ENCODE results near the gene TWNK. TPM values are rescaled to one million over a fixed set of nuclear protein-coding genes. Genes with fewer than 3 reads are reported as not detected.

The TWNK gene
- total and polyA plus RNA-seq, 2 donors (not counting 3 experiments of a cell fraction or from before 2014, with no cell fraction given): 5.6 to 10.9 TPM

DNA sequence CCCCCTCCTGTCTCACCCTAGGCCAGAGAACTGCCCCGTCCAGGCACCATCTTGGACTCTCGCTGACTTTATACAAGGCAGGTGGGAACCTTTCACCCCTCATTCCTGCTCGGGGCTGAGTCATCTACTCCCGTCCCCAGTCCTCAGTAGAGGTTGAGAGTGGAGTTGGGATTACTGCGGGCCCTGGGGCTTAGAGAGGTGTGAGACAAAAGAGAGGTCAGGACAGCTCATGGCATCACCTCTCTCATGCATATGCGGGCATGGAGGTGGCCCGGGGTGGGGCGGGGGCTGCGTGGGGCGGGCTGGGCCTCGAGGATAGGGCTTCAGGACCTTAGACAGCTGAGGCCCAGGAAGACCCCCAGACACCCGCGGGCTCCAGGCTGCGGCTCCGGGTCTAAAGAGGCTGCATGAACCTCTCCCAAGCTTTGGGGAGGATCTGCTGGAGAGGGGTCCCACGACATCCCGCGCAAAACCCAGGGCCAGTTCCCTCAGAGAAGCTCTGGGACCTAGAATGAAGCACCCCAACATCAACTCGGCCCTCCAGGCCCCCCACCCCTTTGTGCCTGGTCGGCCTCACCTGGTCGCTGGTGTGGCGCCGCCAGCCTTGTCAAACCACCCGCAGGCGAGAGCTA lies 43.3 kb downstream of the TWNK start:
- TF ChIP-seq GATA2 (IDR thresholded peaks at IDR 0.05; ENCODE audit: insufficient read depth, insufficient read length, low read depth, low read length) (no peak), JUN (IDR thresholded peaks at IDR 0.05; ENCODE audit: borderline replicate concordance, insufficient read depth, insufficient read length, low read depth) (no peak), POLR2A (IDR thresholded peaks at IDR 0.05; ENCODE audit: low read depth, low read length) (no peak), MAX (IDR thresholded peaks at IDR 0.05; ENCODE audit: insufficient read depth, insufficient read length) (no peak), MYC (IDR thresholded peaks at IDR 0.05; ENCODE audit: low read depth, low read length) (no peak), FOS (IDR thresholded peaks at IDR 0.05; ENCODE audit: borderline replicate concordance, insufficient read depth, low read length) (no peak), CTCF (IDR thresholded peaks at IDR 0.05; ENCODE audit: extremely low read depth in 1 of 2, insufficient read depth in 1 of 2, low read depth in 1 of 2, low read length in 2 of 2) (no peak), EZH2 (IDR thresholded peaks at IDR 0.05; ENCODE audit: borderline replicate concordance, low read depth, low read length, severe bottlenecking) (no peak)
- H3K27me3 ChIP-seq (ENCODE audit: control insufficient read depth in 2 of 2, insufficient read depth in 2 of 2, low read length in 2 of 2): peaks cover 0 to 9% of the 10 kb centered on the region in 2 experiments
- H4K20me1 ChIP-seq (replicated peaks; ENCODE audit: control insufficient read depth, extremely low read depth, insufficient read depth, low read length): no peaks in the 10 kb centered on the region
- H3K27ac ChIP-seq (ENCODE audit: insufficient read depth, low read depth, low read length): no peak overlapping the region
- H2AFZ ChIP-seq (ENCODE audit: low read depth, low read length): peak overlapping the region; percentile 80
- no peak overlapping the region for H3K9ac ChIP-seq (replicated peaks; ENCODE audit: extremely low read depth, insufficient read depth, low read length)
- H3K4me1 ChIP-seq (ENCODE audit: control insufficient read depth, extremely low read depth, insufficient read depth, low read length): peaks cover 16% of the 10 kb centered on the region
- no TSS peak for BruUV-seq (replicated peaks)
- peak overlapping the region; percentile 66 for H3K4me2 ChIP-seq (ENCODE audit: insufficient read depth, low read length)
- no peak for FAIRE-seq
- no peaks in the 10 kb centered on the region for H3K9me3 ChIP-seq (replicated peaks; ENCODE audit: control insufficient read depth, insufficient read depth, low read length)
- peaks cover 6 to 7% of the 10 kb centered on the region in 2 experiments for H3K36me3 ChIP-seq (ENCODE audit: control insufficient read depth in 2 of 2, extremely low read depth in 1 of 2, insufficient read depth in 2 of 2, low read length in 2 of 2)
- intact Hi-C loops (cut with micrococcal nuclease): loop anchor here (5.0 kb wide), 1 partner anchor 37 kb away; no protein-coding TSS in a partner anchor
- dilution Hi-C loops (cut with MboI; ENCODE audit: extremely low pct_ligation_motif_present, low sequenced_read_pairs): no loop called here
- POLR2A ChIA-PET: interaction anchor here (1.2 kb wide), 1 partner anchor 12 kb away, joined by 3 read pairs; no protein-coding TSS in a partner anchor
- H3K4me3 ChIP-seq (replicated peaks in 1 of 3; ENCODE audit: insufficient read depth in 1 of 3, low read depth in 1 of 3, low read length in 3 of 3): peak overlapping the region in 2 of 3 experiments; percentile 71 to 77
- CTCF ChIA-PET: interaction anchor here (1.0 to 6.3 kb wide), 9 partner anchors 10 to 142 kb away, joined by 3 to 74 read pairs (median 13); no protein-coding TSS in a partner anchor
- no peak for DNase-seq (ENCODE audit: low read depth, low spot score)
- peaks cover 11% of the 10 kb centered on the region for H3K79me2 ChIP-seq (ENCODE audit: control insufficient read depth, insufficient read depth, low read length)
- H3K9me1 ChIP-seq (replicated peaks; ENCODE audit: control insufficient read depth, extremely low read depth, insufficient read depth, low read length): no peaks in the 10 kb centered on the region
